GM12878 (cell line): Measurements from ENCODE around the gene TMOD3. TPM values are rescaled to one million over a fixed set of nuclear protein-coding genes. Genes with fewer than 3 reads are reported as not detected.

Experiments used
- ATAC-seq: fragments of 200-7000 bp; cut with Tn5 transposase; 3 replicates; pipeline ENCODE4 v1.9.1; 2020; ENCODE audit warnings: mild to moderate bottlenecking, moderate library complexity
- BruUV-seq: library from RNA; stranded (reverse); fragments of 400-500 nt; replicated peaks from 2 replicates; lab custom pipeline; 2021; lab: Mats Ljungman, UMichigan
- CTCF ChIA-PET: fragments of 300-600 bp; sonication (Branson Sonifier 250); formaldehyde crosslinking; extraction: SDS; loops from one replicate; lab custom pipeline; 2021; ENCODE audit warnings: inconsistent platforms; lab: Yijun Ruan, JAX
- POLR2A ChIA-PET: fragments of 350-600 bp; formaldehyde crosslinking; extraction: SDS; loops from one replicate; lab custom pipeline; 2021; ENCODE audit warnings: inconsistent platforms; lab: Charles Lee
- RAD21 ChIA-PET: fragments of 300-600 bp; sonication (Branson Sonifier 250); formaldehyde crosslinking; loops from one replicate; lab custom pipeline; 2023; ENCODE audit warnings: antibody characterized with exemption; ENCODE audit not compliant: unreplicated experiment; lab: Charles Lee
- SMC1A ChIA-PET: fragments of 300-600 bp; sonication (Branson Sonifier 250); formaldehyde crosslinking; loops from one replicate; lab custom pipeline; 2023; ENCODE audit not compliant: unreplicated experiment, uncharacterized antibody; lab: Charles Lee
- DNase-seq: peaks from one replicate; pipeline ENCODE4 v3.0.0-alpha.2; 2011; ENCODE audit warnings: low read depth, low spot score
- FAIRE-seq: peaks from 3 replicates; lab custom pipeline; 2011; peaks lifted over from hg19 to GRCh38; lab: Jason Lieb, UNC
- H2AFZ ChIP-seq: 2 replicates; pipeline ENCODE4 v1.6.0; 2011; ENCODE audit warnings: low read depth, low read length, control low read depth; ENCODE audit not compliant: control insufficient read depth
- H3K27ac ChIP-seq: 2 replicates; pipeline ENCODE4 v1.5.1; 2011; ENCODE audit warnings: control low read depth; ENCODE audit not compliant: control insufficient read depth, insufficient read depth
- H3K27me3 ChIP-seq, 2 experiments: replicated peaks in 1 of 2; 2 replicates each; pipeline versions ENCODE4 v1.6.0 to v1.6.1; 2011; ENCODE audit warnings: low read length in 1 of 2; ENCODE audit not compliant: control insufficient read depth in 2 of 2, insufficient read depth in 2 of 2
- H3K36me3 ChIP-seq, 2 experiments: 2 replicates each; pipeline ENCODE4 v1.5.1; 2011; ENCODE audit warnings: low read length in 1 of 2; ENCODE audit not compliant: control insufficient read depth in 2 of 2, insufficient read depth in 2 of 2
- H3K4me1 ChIP-seq: 2 replicates; pipeline ENCODE4 v1.6.1; 2011; ENCODE audit warnings: mild to moderate bottlenecking, low read length, moderate library complexity, mixed read lengths; ENCODE audit not compliant: control insufficient read depth, insufficient read depth
- H3K4me2 ChIP-seq: 2 replicates; pipeline ENCODE4 v1.6.0; 2011; ENCODE audit warnings: control low read depth; ENCODE audit not compliant: control insufficient read depth, insufficient read depth
- H3K4me3 ChIP-seq: fragments of 200-600 bp; sonication (generic); 2 replicates; pipeline ENCODE4 v1.5.1; 2016
- H3K79me2 ChIP-seq: 2 replicates; pipeline ENCODE4 v1.6.0; 2011; ENCODE audit warnings: low read length; ENCODE audit not compliant: control insufficient read depth, insufficient read depth
- H3K9ac ChIP-seq: 2 replicates; pipeline ENCODE4 v1.8.0; 2011; ENCODE audit warnings: low read length, control low read depth, mixed read lengths; ENCODE audit not compliant: control insufficient read depth, insufficient read depth
- H3K9me3 ChIP-seq: replicated peaks from 3 replicates; pipeline ENCODE4 v1.5.1; 2011; ENCODE audit warnings: mild to moderate bottlenecking, low read length; ENCODE audit not compliant: control insufficient read depth, insufficient read depth
- H4K20me1 ChIP-seq: 2 replicates; pipeline ENCODE4 v1.6.0; 2011; ENCODE audit not compliant: control insufficient read depth, insufficient read depth
- CTCF ChIP-seq, 3 experiments: IDR thresholded peaks in 2 of 3; conservative IDR thresholded peaks in 1 of 3; 2 replicates each; pipeline ENCODE4 v1.5.1; 2011; ENCODE audit warnings: low read depth in 3 of 3, low read length in 3 of 3, mild to moderate bottlenecking in 3 of 3, control low read depth in 2 of 3, moderate library complexity in 2 of 3, inconsistent platforms in 1 of 3, mixed read lengths in 1 of 3; ENCODE audit not compliant: control insufficient read depth in 2 of 3, insufficient read depth in 1 of 3; ENCODE audit errors: extremely low read depth in 1 of 3
- KLF5 ChIP-seq: fragments of 450-650 bp; IDR thresholded peaks from 2 replicates; pipeline ENCODE4 v1.6.1; 2014; ENCODE audit warnings: mild to moderate bottlenecking; ENCODE audit not compliant: partially characterized antibody
- NFYB ChIP-seq: IDR thresholded peaks from 2 replicates; pipeline ENCODE4 v1.6.1; 2011; ENCODE audit warnings: low read depth, mild to moderate bottlenecking, low read length, improper control_type of control experiment, moderate library complexity; ENCODE audit not compliant: insufficient read depth
- SMC3 ChIP-seq: IDR thresholded peaks from 2 replicates; pipeline ENCODE4 v1.6.1; 2011; ENCODE audit warnings: low read length, improper control_type of control experiment, borderline replicate concordance
- SPI1 ChIP-seq: IDR thresholded peaks from 2 replicates; pipeline ENCODE4 v1.6.1; 2011; ENCODE audit warnings: low read depth, mild to moderate bottlenecking, low read length, moderate library complexity, borderline replicate concordance; ENCODE audit not compliant: insufficient read depth
- ZBTB11 ChIP-seq: fragments of 450-650 bp; formaldehyde crosslinking; IDR thresholded peaks from 2 replicates; pipeline ENCODE4 v1.5.0; 2022; ENCODE audit warnings: mild to moderate bottlenecking, missing genetic modification characterization
- ZNF207 ChIP-seq: fragments of 450-650 bp; IDR thresholded peaks from 2 replicates; pipeline ENCODE4 v1.6.1; 2014; ENCODE audit warnings: antibody characterized with exemption, mild to moderate bottlenecking, borderline replicate concordance
- WGBS: methylation state at CpG from one replicate; pipeline ENCODE4 v1.1.6; 2016; ENCODE audit warnings: low lambda C conversion rate; ENCODE audit not compliant: insufficient replicate concordance, insufficient coverage; ENCODE audit errors: missing lambda C conversion rate; 5-methylcytosine and 5-hydroxymethylcytosine counted together
- in situ Hi-C: fragments of 300-500 bp; cut with MboI; formaldehyde crosslinking; loops from 9 replicates; pipeline ENCODE4 v1.14.3; 2018; ENCODE audit warnings: mixed read lengths
- intact Hi-C: fragments of 100-400 bp; cut with micrococcal nuclease; formaldehyde crosslinking; loops from one replicate; pipeline ENCODE4 v1.14.2; 2022; ENCODE audit not compliant: unreplicated experiment
- polyA plus RNA-seq, 11 experiments: library from polyadenylated mRNA; depleted of rRNA in 4 of 11; unstranded in 6 of 11; stranded (reverse) in 5 of 11; fragments of >200 nt; fragmentation: Nextera tagmentation in 4 of 11; fragmentation: Illumina TruSeq in 1 of 11; extraction: Ambion mirVana in 4 of 11; extraction: Trizol in 1 of 11; gene quantifications; 1 replicate in 1 of 11; 2 replicates in 10 of 11; pipeline versions ENCODE4 v1.2.1 to v1.2.3, GENCODE V29; 2011 to 2016; ENCODE audit warnings: inconsistent platforms in 2 of 11, missing spikeins in 2 of 11, low read depth in 1 of 11
- total RNA-seq, 4 experiments: library from RNA; depleted of rRNA in 3 of 4; stranded (reverse); fragments of >200 nt in 3 of 4; fragmentation: Illumina TruSeq in 1 of 4; extraction: Trizol in 1 of 4; gene quantifications; 2 replicates each; pipeline versions ENCODE4 v1.2.1 to v1.2.3, GENCODE V29; 2013 to 2021
- TF ChIP-seq, protein P1 (sequence below): IDR thresholded peaks from 2 replicates; pipeline ENCODE4 v1.6.1; 2011; ENCODE audit warnings: low read depth, low read length, improper control_type of control experiment, borderline replicate concordance

The TMOD3 gene
- total and polyA plus RNA-seq, 10 of the 15 experiments (the other 5 are each of a cell fraction or from before 2014, with no cell fraction given) = 5.2 to 39.4 (median 22.5) TPM

DNA sequence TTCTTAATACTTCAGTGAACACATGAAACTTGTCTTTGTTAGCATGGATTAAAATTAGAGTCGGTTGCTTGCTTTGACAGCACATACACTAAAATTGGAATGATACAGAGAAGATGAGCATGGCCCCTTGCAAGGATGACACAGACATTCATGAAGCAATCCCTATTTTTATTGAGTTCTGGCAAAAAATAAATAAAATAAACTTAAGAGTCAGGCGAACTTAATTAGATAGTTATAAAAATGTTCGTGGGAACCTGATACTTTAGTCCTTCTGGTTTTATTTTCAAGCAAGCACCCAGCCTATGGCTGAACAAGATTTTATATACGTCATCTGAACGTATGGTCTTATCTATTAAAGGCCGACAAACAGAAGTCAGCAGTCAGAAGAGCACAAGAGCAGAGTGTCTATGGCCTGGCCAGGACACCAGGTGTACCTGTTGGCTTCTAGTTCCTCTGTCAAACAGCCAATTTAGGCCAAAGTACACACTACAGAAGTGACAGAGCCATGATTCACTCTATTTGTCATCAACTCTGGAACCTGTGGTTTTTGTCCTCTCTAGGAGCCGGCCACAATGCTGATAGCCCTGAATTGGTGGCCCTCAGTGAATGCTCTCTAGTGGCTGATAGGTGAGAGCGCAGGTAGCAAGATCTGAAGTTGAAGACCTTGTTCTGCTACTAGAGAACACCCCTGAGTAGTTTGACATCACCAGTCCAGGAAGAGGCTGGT, 77.8 kb downstream of the TMOD3 start:
- TF ChIP-seq KLF5 (no peak), CTCF (IDR thresholded peaks at IDR 0.05 in 2 of 3, conservative IDR thresholded peaks at IDR 0.05 in 1 of 3; ENCODE audit: control insufficient read depth in 2 of 3, extremely low read depth in 1 of 3, insufficient read depth in 1 of 3, low read depth in 3 of 3, low read length in 3 of 3) (0 out of 6 replicates have a peak, but pooled peaks of 1 of the 3 experiments have one; percentile 4)
- BruUV-seq = no TSS peak
- DNase-seq (no peak), ATAC-seq (no peak), FAIRE-seq (no peak)
- Histone ChIP-seq H3K4me3 (no peak overlapping the region), H3K9me3 (no peaks in the 10 kb centered on the region), H3K4me1 (no peaks in the 10 kb centered on the region), H3K4me2 (no peak overlapping the region), H3K27me3 (no peaks in the 10 kb centered on the region), H4K20me1 (no peaks in the 10 kb centered on the region), H3K79me2 (no peaks in the 10 kb centered on the region), H3K27ac (no peak overlapping the region), H3K9ac (no peak overlapping the region), H3K36me3 (peaks cover 4 to 14% of the 10 kb centered on the region in 2 experiments), H2AFZ (no peak overlapping the region)
- RAD21 ChIA-PET = no interaction called here
- 89% methylated on average over 8 of the region's 8 CpGs for WGBS
- CTCF ChIA-PET = interaction anchor here (0.7 to 1.1 kb wide), 2 partner anchors 250 to 277 kb away, joined by 3 read pairs; no protein-coding TSS in a partner anchor
- POLR2A ChIA-PET = no interaction called here
- in situ Hi-C loops = no loop called here
- SMC1A ChIA-PET = interaction anchor here (0.9 kb wide), 1 partner anchor 50 kb away, joined by 4 read pairs; no protein-coding TSS in a partner anchor
- intact Hi-C loops = no loop called here

DNA sequence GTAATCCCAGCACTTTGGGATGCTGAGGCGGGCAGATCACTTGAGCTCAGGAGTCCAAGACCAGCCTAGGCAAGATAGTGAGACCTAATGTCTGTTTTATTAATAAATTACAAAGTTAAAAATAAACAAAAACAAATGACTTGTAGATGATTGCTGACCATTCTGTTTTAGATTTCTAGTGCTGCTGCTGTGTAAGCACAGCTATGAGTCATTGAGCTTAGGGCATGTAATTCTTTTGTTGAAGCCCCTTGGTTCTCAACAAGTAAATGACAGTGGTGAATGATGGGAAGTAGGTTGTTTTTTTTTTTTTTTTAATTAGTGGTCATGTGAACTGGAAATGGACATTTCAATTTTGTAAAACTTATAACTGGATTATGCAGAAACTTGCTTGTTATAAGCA, 78.9 kb downstream of the TMOD3 start:
- FAIRE-seq = no peak
- CTCF ChIA-PET = interaction anchor here (0.6 to 1.3 kb wide), 4 partner anchors 10 to 276 kb away, joined by 3 to 4 read pairs (median 3); no protein-coding TSS in a partner anchor
- no TSS peak for BruUV-seq
- TF ChIP-seq ZNF207 (no peak), SMC3 (no peak), NFYB (no peak), SPI1 (no peak), ZBTB11 (no peak)
- TF ChIP-seq, protein P1, sequence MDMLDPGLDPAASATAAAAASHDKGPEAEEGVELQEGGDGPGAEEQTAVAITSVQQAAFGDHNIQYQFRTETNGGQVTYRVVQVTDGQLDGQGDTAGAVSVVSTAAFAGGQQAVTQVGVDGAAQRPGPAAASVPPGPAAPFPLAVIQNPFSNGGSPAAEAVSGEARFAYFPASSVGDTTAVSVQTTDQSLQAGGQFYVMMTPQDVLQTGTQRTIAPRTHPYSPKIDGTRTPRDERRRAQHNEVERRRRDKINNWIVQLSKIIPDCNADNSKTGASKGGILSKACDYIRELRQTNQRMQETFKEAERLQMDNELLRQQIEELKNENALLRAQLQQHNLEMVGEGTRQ = no peak

More for the DNA sequence above, 78.9 kb downstream of the TMOD3 start:
- no peaks in the 10 kb centered on the region for H4K20me1 ChIP-seq
- H3K4me3 ChIP-seq = no peak overlapping the region
- in situ Hi-C loops (no loop called here), intact Hi-C loops (no loop called here)
- no peaks in the 10 kb centered on the region for H3K4me1 ChIP-seq
- H3K9me3 ChIP-seq = no peaks in the 10 kb centered on the region
- WGBS = 95% methylated on average over 1 of the region's 1 CpG
- H3K36me3 ChIP-seq = peaks cover 4 to 12% of the 10 kb centered on the region in 2 experiments
- no peak overlapping the region for H3K4me2 ChIP-seq
- H2AFZ ChIP-seq = no peak overlapping the region
- RAD21 ChIA-PET = no interaction called here
- ATAC-seq (no peak), DNase-seq (no peak)
- POLR2A ChIA-PET = interaction anchor here (0.7 kb wide), 1 partner anchor 10 kb away, joined by 5 read pairs; no protein-coding TSS in a partner anchor
- H3K27ac ChIP-seq = no peak overlapping the region
- H3K27me3 ChIP-seq = no peaks in the 10 kb centered on the region
- H3K79me2 ChIP-seq = no peaks in the 10 kb centered on the region
- no peak overlapping the region for H3K9ac ChIP-seq
- SMC1A ChIA-PET = interaction anchor here (0.9 kb wide), 1 partner anchor 49 kb away, joined by 4 read pairs; no protein-coding TSS in a partner anchor
